B cell (primary cell): Measurements from ENCODE around the gene ZNHIT3. TPM values are rescaled to one million over a fixed set of nuclear protein-coding genes. Genes with fewer than 3 reads are reported as not detected.

Source experiments
- ATAC-seq: fragments of 200-7000 bp; cut with Tn5 transposase; one replicate; pipeline ENCODE4 v1.10.0; 2021; ENCODE audit warnings: low read depth, mild to moderate bottlenecking, moderate number of reproducible peaks, moderate library complexity
- CTCF ChIA-PET: fragments of 350-600 bp; sonication (Branson Sonifier 250); formaldehyde crosslinking; loops from one replicate; lab custom pipeline; 2021; ENCODE audit warnings: antibody characterized with exemption, inconsistent platforms; lab: Charles Lee
- POLR2A ChIA-PET: fragments of 350-600 bp; sonication (Branson Sonifier 250); formaldehyde crosslinking; loops from one replicate; lab custom pipeline; 2021; ENCODE audit warnings: antibody characterized with exemption; lab: Charles Lee
- DNase-seq: peaks from one replicate; pipeline ENCODE4 v3.0.0; 2013
- H2AFZ ChIP-seq: 2 replicates; pipeline ENCODE4 v1.6.1; 2012; ENCODE audit warnings: mild to moderate bottlenecking, low read depth, low read length; ENCODE audit not compliant: insufficient read depth, poor library complexity, severe bottlenecking
- H3K27ac ChIP-seq, 2 donors: 1 replicate in 1 of 2; 2 replicates in 1 of 2; pipeline ENCODE4 v1.5.1; 2012 to 2013; ENCODE audit warnings: low read length in 2 of 2, mild to moderate bottlenecking in 2 of 2, moderate library complexity in 1 of 2
- H3K27me3 ChIP-seq, 4 experiments: fragments of 200-600 bp in 1 of 4; sonication (generic) in 1 of 4; replicated peaks in 1 of 4; 1 replicate in 2 of 4; 2 replicates in 2 of 4; pipeline versions ENCODE4 v1.6.1 to v1.7.0; 2013 to 2016; ENCODE audit warnings: low read length in 3 of 4, mild to moderate bottlenecking in 2 of 4, mixed read lengths in 1 of 4, moderate library complexity in 1 of 4; ENCODE audit not compliant: insufficient read depth in 4 of 4, control insufficient read depth in 3 of 4; ENCODE audit errors: control extremely low read depth in 1 of 4
- H3K36me3 ChIP-seq, 2 experiments: replicated peaks in 1 of 2; 1 replicate in 1 of 2; 2 replicates in 1 of 2; pipeline versions ENCODE4 v1.6.1 to v1.7.1; 2013; ENCODE audit warnings: low read length in 1 of 2; ENCODE audit not compliant: insufficient read depth in 2 of 2, control insufficient read depth in 1 of 2; ENCODE audit errors: control extremely low read depth in 1 of 2, extremely low read depth in 1 of 2
- H3K4me1 ChIP-seq, 2 donors: fragments of 200-600 bp in 1 of 2; sonication (generic) in 1 of 2; 1 replicate in 1 of 2; 2 replicates in 1 of 2; pipeline versions ENCODE4 v1.5.1 to v1.6.1; 2013 to 2017; ENCODE audit warnings: low read length in 2 of 2; ENCODE audit not compliant: control insufficient read depth in 2 of 2, insufficient read depth in 2 of 2
- H3K4me2 ChIP-seq: replicated peaks from 2 replicates; pipeline ENCODE3; 2012; ENCODE audit warnings: mild to moderate bottlenecking, low read depth, low read length; ENCODE audit not compliant: poor library complexity, severe bottlenecking
- H3K4me3 ChIP-seq, 5 experiments: fragments of 200-600 bp in 1 of 5; sonication (generic) in 1 of 5; 1 replicate in 3 of 5; 2 replicates in 2 of 5; pipeline versions ENCODE4 v1.5.1 to v1.7.0; 2011 to 2016; ENCODE audit warnings: low read length in 4 of 5, mild to moderate bottlenecking in 4 of 5, low read depth in 2 of 5, control low read depth in 1 of 5, moderate library complexity in 1 of 5; ENCODE audit not compliant: insufficient read depth in 1 of 5; ENCODE audit errors: control extremely low read depth in 1 of 5, extremely low read depth in 1 of 5
- H3K79me2 ChIP-seq: fragments of 200-600 bp; sonication (generic); one replicate; pipeline ENCODE4 v1.6.0; 2016; ENCODE audit warnings: low read length; ENCODE audit not compliant: control insufficient read depth, insufficient read depth
- H3K9ac ChIP-seq: fragments of 200-600 bp; sonication (generic); 2 replicates; pipeline ENCODE4 v1.6.1; 2017; ENCODE audit warnings: mild to moderate bottlenecking, low read length, moderate library complexity
- H3K9me3 ChIP-seq, 3 donors: one replicate each; pipeline versions ENCODE4 v1.6.1 to v1.7.1; 2013; ENCODE audit warnings: low read length in 2 of 3; ENCODE audit not compliant: control insufficient read depth in 2 of 3, insufficient read depth in 1 of 3; ENCODE audit errors: control extremely low read depth in 1 of 3
- H4K20me1 ChIP-seq: 2 replicates; pipeline ENCODE4 v1.6.0; 2012; ENCODE audit warnings: mild to moderate bottlenecking, low read length; ENCODE audit not compliant: insufficient read depth, control insufficient read depth, poor library complexity, severe bottlenecking
- H3K27ac Mint-ChIP-seq: one replicate; pipeline ENCODE4 v1.8.0; 2021; ENCODE audit warnings: mixed read lengths
- H3K27me3 Mint-ChIP-seq: one replicate; pipeline ENCODE4 v1.8.0; 2021; ENCODE audit warnings: mixed read lengths
- H3K4me1 Mint-ChIP-seq: one replicate; pipeline ENCODE4 v1.8.0; 2021; ENCODE audit warnings: mixed read lengths
- H3K4me3 Mint-ChIP-seq: one replicate; pipeline ENCODE4 v1.8.0; 2021; ENCODE audit warnings: mixed read lengths
- H3K9me3 Mint-ChIP-seq: one replicate; pipeline ENCODE4 v1.8.0; 2022; ENCODE audit warnings: mixed read lengths; ENCODE audit not compliant: insufficient read depth
- EZH2 ChIP-seq: IDR thresholded peaks from 2 replicates; pipeline ENCODE4 v1.6.1; 2012; ENCODE audit warnings: borderline replicate concordance, low read depth, mild to moderate bottlenecking, moderate library complexity, low read length; ENCODE audit not compliant: insufficient read depth, poor library complexity, severe bottlenecking
- WGBS: methylation state at CpG from one replicate; pipeline ENCODE4 v1.1.5; 2013; ENCODE audit warnings: missing lambda C conversion rate; ENCODE audit not compliant: insufficient coverage; 5-methylcytosine and 5-hydroxymethylcytosine counted together
- intact Hi-C: fragments of 100-400 bp; cut with micrococcal nuclease; formaldehyde crosslinking; loops from one replicate; pipeline ENCODE4 v1.10.0; 2022
- polyA plus RNA-seq: library from polyadenylated mRNA; depleted of rRNA; stranded (reverse); fragments of >200 nt; gene quantifications from 2 replicates; pipeline ENCODE4 v1.2.3, GENCODE V29; 2012
- total RNA-seq, 2 donors: library from RNA; stranded (reverse); fragments of 120-200 nt in 1 of 2; gene quantifications; 1 replicate in 1 of 2; 2 replicates in 1 of 2; pipeline versions ENCODE4 v1.2.3 to v1.2.4, GENCODE V29; 2013 to 2022
- TF ChIP-seq, protein P1 (sequence below): fragments of 200-600 bp; IDR thresholded peaks from one replicate; pipeline ENCODE4 v1.8.0; 2022; ENCODE audit warnings: antibody characterized with exemption, mild to moderate bottlenecking

ZNHIT3 gene
- total and polyA plus RNA-seq, 2 donors (not counting 1 experiment from before 2014, with no cell fraction given) = 36.5 to 50.5 TPM

DNA sequence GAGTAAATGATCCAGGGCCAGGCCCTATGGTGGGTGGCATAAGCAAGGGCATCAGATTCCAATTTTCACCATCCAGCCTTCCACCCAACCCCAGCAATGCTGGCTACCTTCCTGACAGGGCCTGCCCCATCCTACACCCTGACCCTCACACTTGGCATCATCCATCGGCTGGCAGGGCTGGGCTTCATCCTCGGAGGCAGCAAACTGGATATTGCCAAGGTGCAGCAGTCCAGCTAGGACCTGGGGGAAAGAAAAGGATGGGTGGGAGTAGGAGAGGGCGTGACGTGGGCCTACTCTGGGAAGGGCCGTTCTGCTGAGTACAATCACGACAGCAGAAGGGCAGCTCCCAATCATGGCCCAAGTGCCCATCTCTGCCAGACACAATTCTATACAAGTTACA lies 24.7 kb downstream of the ZNHIT3 start:
- H3K27ac ChIP-seq = no peak overlapping the region
- H3K4me2 ChIP-seq = no peak overlapping the region
- WGBS = 100% methylated on average over 4 of the region's 6 CpGs
- H3K9me3 ChIP-seq = no peaks in the 10 kb centered on the region
- no peak overlapping the region for H3K4me3 ChIP-seq
- ATAC-seq (no peak), DNase-seq (no peak)
- H3K9ac ChIP-seq = no peak overlapping the region
- H3K27ac Mint-ChIP-seq = no peak overlapping the region
- H3K4me3 Mint-ChIP-seq = no peak overlapping the region
- CTCF ChIA-PET = no interaction called here
- H3K27me3 Mint-ChIP-seq = no peaks in the 10 kb centered on the region
- H3K9me3 Mint-ChIP-seq = no peaks in the 10 kb centered on the region
- intact Hi-C loops = no loop called here
- no peaks in the 10 kb centered on the region for H3K27me3 ChIP-seq
- no peaks in the 10 kb centered on the region for H3K4me1 Mint-ChIP-seq
- peaks cover 0 to 19% of the 10 kb centered on the region in 2 experiments for H3K36me3 ChIP-seq
- H2AFZ ChIP-seq = no peak overlapping the region
- H3K4me1 ChIP-seq = no peaks in the 10 kb centered on the region
- no peaks in the 10 kb centered on the region for H4K20me1 ChIP-seq
- no peak for TF ChIP-seq EZH2
- TF ChIP-seq, protein P1, sequence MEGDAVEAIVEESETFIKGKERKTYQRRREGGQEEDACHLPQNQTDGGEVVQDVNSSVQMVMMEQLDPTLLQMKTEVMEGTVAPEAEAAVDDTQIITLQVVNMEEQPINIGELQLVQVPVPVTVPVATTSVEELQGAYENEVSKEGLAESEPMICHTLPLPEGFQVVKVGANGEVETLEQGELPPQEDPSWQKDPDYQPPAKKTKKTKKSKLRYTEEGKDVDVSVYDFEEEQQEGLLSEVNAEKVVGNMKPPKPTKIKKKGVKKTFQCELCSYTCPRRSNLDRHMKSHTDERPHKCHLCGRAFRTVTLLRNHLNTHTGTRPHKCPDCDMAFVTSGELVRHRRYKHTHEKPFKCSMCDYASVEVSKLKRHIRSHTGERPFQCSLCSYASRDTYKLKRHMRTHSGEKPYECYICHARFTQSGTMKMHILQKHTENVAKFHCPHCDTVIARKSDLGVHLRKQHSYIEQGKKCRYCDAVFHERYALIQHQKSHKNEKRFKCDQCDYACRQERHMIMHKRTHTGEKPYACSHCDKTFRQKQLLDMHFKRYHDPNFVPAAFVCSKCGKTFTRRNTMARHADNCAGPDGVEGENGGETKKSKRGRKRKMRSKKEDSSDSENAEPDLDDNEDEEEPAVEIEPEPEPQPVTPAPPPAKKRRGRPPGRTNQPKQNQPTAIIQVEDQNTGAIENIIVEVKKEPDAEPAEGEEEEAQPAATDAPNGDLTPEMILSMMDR = no peak
- POLR2A ChIA-PET = no interaction called here
- no peaks in the 10 kb centered on the region for H3K79me2 ChIP-seq

DNA sequence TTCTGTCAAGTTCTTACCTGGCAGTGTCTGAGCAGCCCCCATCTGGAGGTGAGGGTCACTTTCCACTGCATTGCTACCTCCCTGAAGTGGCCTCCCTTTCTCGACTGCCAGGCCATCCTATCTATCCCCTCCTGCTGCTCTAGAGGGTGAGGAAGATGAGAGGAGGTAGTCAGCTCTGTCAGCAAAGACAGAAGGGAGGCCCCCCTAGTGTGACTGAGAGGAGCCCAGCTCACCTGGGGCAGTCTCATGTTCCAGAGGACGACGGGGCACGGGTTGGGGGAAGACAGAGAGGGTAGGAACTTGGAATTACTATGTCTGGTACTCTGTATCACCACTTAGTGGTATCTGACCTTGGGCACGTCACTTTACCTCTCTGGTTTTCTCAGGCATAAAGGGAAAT lies 26.2 kb downstream of the ZNHIT3 start:
- Mint-ChIP-seq H3K4me3 (no peak overlapping the region), H3K9me3 (no peaks in the 10 kb centered on the region), H3K27me3 (no peaks in the 10 kb centered on the region), H3K4me1 (no peaks in the 10 kb centered on the region), H3K27ac (no peak overlapping the region)
- CTCF ChIA-PET = no interaction called here
- intact Hi-C loops = no loop called here
- Histone ChIP-seq H4K20me1 (no peaks in the 10 kb centered on the region), H2AFZ (no peak overlapping the region), H3K36me3 (peaks cover 0 to 15% of the 10 kb centered on the region in 2 experiments), H3K4me3 (no peak overlapping the region), H3K4me1 (no peaks in the 10 kb centered on the region), H3K27ac (no peak overlapping the region), H3K4me2 (no peak overlapping the region), H3K79me2 (no peaks in the 10 kb centered on the region), H3K9ac (no peak overlapping the region), H3K27me3 (no peaks in the 10 kb centered on the region), H3K9me3 (no peaks in the 10 kb centered on the region)
- POLR2A ChIA-PET = no interaction called here
- ATAC-seq = no peak
- WGBS = no CpG with 5 or more reads among the region's 5 CpGs
- TF ChIP-seq, protein P1 = no peak
- TF ChIP-seq EZH2 = no peak
- DNase-seq = no peak
